Body of pancreas (tissue), 4 donors: Measurements from ENCODE around the gene VGF.
"Not testable (repeated sequence)": the region's sequence is repeated elsewhere in the genome, so short reads cannot be mapped to it uniquely, and the experiment has no call there.

Experiments
- CTCF ChIP-seq, 7 experiments: fragments of 450-650 bp in 4 of 7; fragments of 200-600 bp in 3 of 7; sonication (generic) in 3 of 7; IDR thresholded peaks; one replicate each; pipeline ENCODE4 v1.5.1; 2016 to 2019; ENCODE audit warnings: antibody characterized with exemption in 7 of 7
- POLR2A ChIP-seq, 3 donors: fragments of 450-650 bp; IDR thresholded peaks; one replicate each; pipeline ENCODE4 v1.6.1; 2016; ENCODE audit warnings: antibody characterized with exemption in 3 of 3, mild to moderate bottlenecking in 2 of 3

DNA sequence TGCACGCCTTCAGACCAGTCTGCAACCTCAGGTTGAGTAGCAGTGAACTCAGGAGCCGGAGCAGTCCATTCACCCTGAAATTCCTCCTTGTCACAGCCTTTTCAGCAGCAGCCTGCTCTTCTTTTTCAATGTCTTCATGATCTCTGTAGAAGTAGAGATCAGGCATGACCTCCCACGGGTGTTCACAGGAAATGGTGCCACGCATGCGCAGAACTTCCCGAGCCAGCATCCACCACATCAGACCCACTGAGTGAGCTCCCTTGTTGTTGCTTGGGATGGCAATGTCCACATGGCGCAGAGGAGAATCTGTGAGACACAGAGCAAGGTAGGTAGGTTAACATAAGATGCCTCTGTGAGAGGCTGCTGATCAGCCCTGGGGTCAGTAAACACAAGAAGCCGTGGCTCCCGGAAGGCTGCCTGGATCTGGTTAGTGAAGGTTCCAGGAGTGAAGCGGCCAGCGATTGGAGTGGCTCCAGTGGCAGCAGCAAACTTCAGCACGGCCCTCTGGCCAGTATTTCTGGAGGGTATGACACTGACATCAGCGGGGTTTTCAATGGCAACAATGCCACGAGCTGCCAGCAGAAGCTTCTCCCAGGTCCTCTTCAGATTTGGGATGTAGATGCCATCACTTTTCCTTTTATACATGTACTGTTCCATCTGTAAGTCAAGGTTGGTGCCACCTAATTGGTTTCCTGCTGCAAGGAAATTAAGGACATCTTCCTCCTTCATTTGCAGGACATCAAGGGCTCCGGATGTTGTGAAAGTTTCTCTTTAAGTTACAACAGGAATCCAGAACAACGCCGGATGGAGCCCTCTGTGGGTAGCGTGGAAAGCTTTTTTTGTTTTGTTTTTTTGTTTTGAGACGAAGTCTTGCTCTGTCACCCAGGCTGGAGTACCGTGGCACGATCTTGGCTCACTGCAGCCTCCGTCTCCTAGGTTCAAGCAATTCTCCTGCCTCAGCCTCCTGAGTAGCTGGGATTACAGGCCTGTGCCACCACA lies 38.7 kb upstream of the VGF start:
- not testable (repeated sequence) for TF ChIP-seq CTCF, POLR2A (IDR thresholded peaks at IDR 0.05)
